Transverse colon (tissue), 4 donors: ENCODE measurements around the gene ETFB. TPM values are rescaled to one million over a fixed set of nuclear protein-coding genes. Genes with fewer than 3 reads are reported as not detected.

Experiments used
- DNase-seq: peaks from one replicate; pipeline ENCODE4 v3.0.0-alpha.2; 2019
- H3K27ac ChIP-seq, 4 donors: fragments of 200-600 bp; sonication (generic); 2 replicates each; pipeline ENCODE4 v1.5.1; 2016 to 2018; ENCODE audit warnings: inconsistent platforms in 4 of 4
- H3K27me3 ChIP-seq: fragments of 200-600 bp; sonication (generic); 2 replicates; pipeline ENCODE4 v1.5.1; 2017; ENCODE audit warnings: inconsistent platforms
- H3K36me3 ChIP-seq, 4 donors: fragments of 200-600 bp; sonication (generic); 2 replicates each; pipeline ENCODE4 v1.5.1; 2017 to 2019; ENCODE audit warnings: inconsistent platforms in 4 of 4
- H3K4me1 ChIP-seq, 4 donors: fragments of 200-600 bp; sonication (generic); 2 replicates each; pipeline ENCODE4 v1.5.1; 2017 to 2020; ENCODE audit warnings: inconsistent platforms in 4 of 4
- H3K4me3 ChIP-seq, 4 donors: fragments of 200-600 bp; sonication (generic); 1 replicate in 1 of 4; 2 replicates in 3 of 4; pipeline versions ENCODE4 v1.5.1 to v1.6.1; 2017 to 2019; ENCODE audit warnings: inconsistent platforms in 4 of 4
- H3K9me3 ChIP-seq, 2 donors: fragments of 200-600 bp; sonication (generic); 2 replicates each; pipeline ENCODE4 v1.5.1; 2017 to 2019; ENCODE audit warnings: inconsistent platforms in 2 of 2
- CTCF ChIP-seq, 5 experiments: fragments of 200-600 bp in 3 of 5; fragments of 450-650 bp in 2 of 5; sonication (generic) in 3 of 5; IDR thresholded peaks; 1 replicate in 2 of 5; 2 replicates in 3 of 5; pipeline ENCODE4 v1.5.1; 2016 to 2017; ENCODE audit warnings: antibody characterized with exemption in 5 of 5, inconsistent platforms in 3 of 5, mild to moderate bottlenecking in 2 of 5, moderate library complexity in 1 of 5
- EP300 ChIP-seq: sonication (generic); formaldehyde crosslinking; IDR thresholded peaks from one replicate; pipeline ENCODE4 v1.6.1; 2017; ENCODE audit warnings: antibody characterized with exemption, low read depth
- POLR2A ChIP-seq: fragments of 450-650 bp; IDR thresholded peaks from one replicate; pipeline ENCODE4 v1.6.1; 2016; ENCODE audit warnings: antibody characterized with exemption, mild to moderate bottlenecking, moderate library complexity
- POLR2AphosphoS5 ChIP-seq, 3 donors: sonication (generic); formaldehyde crosslinking; IDR thresholded peaks; one replicate each; pipeline ENCODE4 v1.6.1; 2016; ENCODE audit warnings: antibody characterized with exemption in 3 of 3
- WGBS, 2 donors: methylation state at CpG; one replicate each; pipeline ENCODE4 v1.1.5; 2018; ENCODE audit warnings: low coverage in 1 of 2; 5-methylcytosine and 5-hydroxymethylcytosine counted together
- in situ Hi-C, 4 donors: fragments of 200-750 bp; cut with MboI; loops; one replicate each; pipeline versions ENCODE4 v1.15.0 to v1.15.1; 2017; ENCODE audit warnings: low sequenced_read_pairs in 3 of 4, low pct_ligation_motif_present in 1 of 4, low pct_unique_long_range_greater_than_20kb in 1 of 4
- intact Hi-C: fragments of 100-400 bp; cut with DNase I; formaldehyde crosslinking; loops from one replicate; pipeline ENCODE4 v1.15.1; 2023; ENCODE audit warnings: low total_unique reads
- total RNA-seq, 4 donors: library from RNA; depleted of rRNA; stranded (reverse); fragments of >200 nt; gene quantifications; one replicate each; pipeline ENCODE4 v1.1.0, GENCODE V29; 2016

The ETFB gene
- total RNA-seq, 4 donors from 2014 or later: 56.9 to 147 (median 99.1) TPM

GRCh38 chr19:51325161-51325976, 40.8 kb downstream of the ETFB start:
- H3K27ac ChIP-seq: no peak overlapping the region
- 44 to 66% methylated on average over 2 to 26 of the region's 26 CpGs for WGBS, 2 donors
- TF ChIP-seq POLR2A (no peak), CTCF (IDR thresholded peaks at IDR 0.05) (no peak), EP300 (no peak), POLR2AphosphoS5 (IDR thresholded peaks at IDR 0.05) (no peak)
- intact Hi-C loops (no loop called here), in situ Hi-C loops (loop anchor here in 1 of 4 donors (25.0 kb wide), 1 partner anchor 112 kb away; no protein-coding TSS in a partner anchor)
- peaks cover 40% of the 10 kb centered on the region for H3K27me3 ChIP-seq
- H3K9me3 ChIP-seq: no peaks in the 10 kb centered on the region
- H3K4me1 ChIP-seq: peaks cover 0 to 13% (median 6%) of the 10 kb centered on the region in 4 donors
- no peak for DNase-seq
- no peaks in the 10 kb centered on the region for H3K36me3 ChIP-seq
- no peak overlapping the region for H3K4me3 ChIP-seq

- no peak for DNase-seq
- H3K4me3 ChIP-seq: no peak overlapping the region
- intact Hi-C loops: no loop called here
- no peaks in the 10 kb centered on the region for H3K9me3 ChIP-seq
- peaks cover 36% of the 10 kb centered on the region for H3K27me3 ChIP-seq
- TF ChIP-seq CTCF (IDR thresholded peaks at IDR 0.05) (no peak), POLR2A (no peak), EP300 (no peak), POLR2AphosphoS5 (IDR thresholded peaks at IDR 0.05) (no peak)
- in situ Hi-C loops: no loop called here
- 63 to 76% methylated on average over 2 to 6 of the region's 6 CpGs for WGBS, 2 donors
- H3K27ac ChIP-seq: no peak overlapping the region
- no peaks in the 10 kb centered on the region for H3K36me3 ChIP-seq
- peaks cover 0 to 13% (median 6%) of the 10 kb centered on the region in 4 donors for H3K4me1 ChIP-seq
Measured at GRCh38 chr19:51324167-51324481, 42.1 kb downstream of the ETFB start.

GRCh38 chr19:51323481-51324166, 42.6 kb downstream of the ETFB start:
- no peak for TF ChIP-seq EP300
- no peak for TF ChIP-seq POLR2AphosphoS5 (IDR thresholded peaks at IDR 0.05)
- TF ChIP-seq POLR2A: no peak
- no peak for TF ChIP-seq CTCF (IDR thresholded peaks at IDR 0.05)
- 81% methylated on average over 27 of the region's 29 CpGs; no CpG with 5 or more reads in 1 of the 2 donors for WGBS, 2 donors
- peaks cover 0 to 13% (median 6%) of the 10 kb centered on the region in 4 donors for H3K4me1 ChIP-seq
- intact Hi-C loops: no loop called here
- no peak overlapping the region for H3K4me3 ChIP-seq
- H3K9me3 ChIP-seq: no peaks in the 10 kb centered on the region
- peaks cover 31% of the 10 kb centered on the region for H3K27me3 ChIP-seq
- H3K27ac ChIP-seq: no peak overlapping the region
- in situ Hi-C loops: no loop called here
- DNase-seq: no peak
- H3K36me3 ChIP-seq: no peaks in the 10 kb centered on the region

- no peak for DNase-seq
- WGBS, 2 donors: 67% methylated on average over 14 of the region's 14 CpGs; no CpG with 5 or more reads in 1 of the 2 donors
- Histone ChIP-seq H3K27ac (no peak overlapping the region), H3K4me1 (peaks cover 0 to under 1% (median 0%) of the 10 kb centered on the region in 4 donors), H3K4me3 (no peak overlapping the region), H3K36me3 (no peaks in the 10 kb centered on the region), H3K9me3 (no peaks in the 10 kb centered on the region), H3K27me3 (peaks cover 13% of the 10 kb centered on the region)
- TF ChIP-seq CTCF (IDR thresholded peaks at IDR 0.05) (no peak), POLR2A (no peak), POLR2AphosphoS5 (IDR thresholded peaks at IDR 0.05) (no peak), EP300 (no peak)
- in situ Hi-C loops (no loop called here), intact Hi-C loops (no loop called here)
Measured at GRCh38 chr19:51321799-51322198, 44.4 kb downstream of the ETFB start.
